Stimulated activated CD8-positive, alpha-beta memory T cell treated with anti-CD3 and anti-CD28 coated beads, Interleukin-2, amount 100 ng/mL, for 48 hours (primary cell): ENCODE results near the gene ARPP21.

Experiments used
- DNase-seq, 2 donors: peaks; one replicate each; pipeline ENCODE4 v3.0.0-alpha.2; 2020; ENCODE audit warnings: low read depth in 2 of 2

Gene ARPP21

GRCh38 chr3:35641920-35642527 is 2.7 kb downstream of the ARPP21 start:
- DNase-seq = no peak

DNA sequence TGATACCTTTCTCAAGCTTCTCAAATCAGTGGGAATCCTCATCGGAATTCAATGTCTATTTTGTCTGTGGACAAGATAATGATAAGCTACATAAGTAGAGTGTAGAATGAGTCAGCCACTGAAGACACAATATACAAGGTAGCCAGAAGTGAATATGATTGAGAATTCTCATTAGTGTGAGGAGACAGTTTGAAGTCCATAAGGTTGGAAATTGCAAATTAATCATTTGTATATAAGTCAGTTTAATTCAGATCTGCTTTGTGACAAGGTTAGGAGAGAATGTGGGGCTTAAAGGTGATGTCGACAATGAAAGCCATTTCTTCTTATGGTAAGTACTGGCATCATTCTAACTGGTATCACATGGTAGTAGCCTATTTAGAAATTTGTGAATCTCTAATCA is 4.2 kb downstream of the ARPP21 start:
- no peak for DNase-seq

DNA sequence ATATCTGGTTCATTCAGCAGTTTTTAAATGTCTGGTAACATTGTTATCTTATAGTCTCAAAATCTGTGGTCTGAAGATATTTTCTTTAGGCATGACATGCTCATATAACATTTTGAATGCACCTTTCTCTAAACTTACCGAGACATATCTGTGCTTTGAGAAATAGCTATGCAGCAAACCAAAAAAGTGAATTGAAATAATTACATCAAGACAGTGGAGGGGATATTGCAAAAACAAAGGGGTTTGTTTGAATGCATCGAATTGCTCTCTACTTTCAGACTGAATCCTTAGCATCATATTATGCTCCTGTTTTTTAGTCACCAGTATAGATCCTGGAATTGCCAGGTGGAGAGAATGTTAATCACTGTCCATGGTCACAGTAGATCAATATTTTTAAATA is 5.1 kb downstream of the ARPP21 start:
- no peak for DNase-seq

- no peak for DNase-seq
These were observed 5.9 kb downstream of the ARPP21 start for GRCh38 chr3:35645189-35645588.

DNA sequence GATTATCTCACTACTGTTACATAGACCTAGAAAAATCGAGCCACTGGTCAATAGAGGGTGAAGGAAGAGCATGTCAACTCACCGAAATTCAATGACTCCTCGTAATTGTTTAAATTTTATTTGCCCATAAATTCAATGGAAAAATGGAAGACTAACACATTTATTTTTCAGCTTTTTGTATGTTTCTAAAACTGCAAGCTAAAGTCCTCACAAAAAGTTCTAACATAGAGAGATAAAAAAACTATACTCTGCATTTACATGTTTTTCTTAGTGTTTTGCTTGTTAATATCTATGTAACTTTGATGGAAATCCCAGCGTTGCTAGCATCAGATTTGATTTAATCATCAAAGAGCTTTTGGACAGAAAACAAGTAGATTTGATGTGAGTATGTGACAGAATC is 6.8 kb downstream of the ARPP21 start:
- DNase-seq = no peak

GRCh38 chr3:35647461-35647860 is 8.1 kb downstream of the ARPP21 start:
- DNase-seq = no peak

- no peak for DNase-seq
These were observed 9.0 kb downstream of the ARPP21 start for GRCh38 chr3:35648347-35648746.

DNA sequence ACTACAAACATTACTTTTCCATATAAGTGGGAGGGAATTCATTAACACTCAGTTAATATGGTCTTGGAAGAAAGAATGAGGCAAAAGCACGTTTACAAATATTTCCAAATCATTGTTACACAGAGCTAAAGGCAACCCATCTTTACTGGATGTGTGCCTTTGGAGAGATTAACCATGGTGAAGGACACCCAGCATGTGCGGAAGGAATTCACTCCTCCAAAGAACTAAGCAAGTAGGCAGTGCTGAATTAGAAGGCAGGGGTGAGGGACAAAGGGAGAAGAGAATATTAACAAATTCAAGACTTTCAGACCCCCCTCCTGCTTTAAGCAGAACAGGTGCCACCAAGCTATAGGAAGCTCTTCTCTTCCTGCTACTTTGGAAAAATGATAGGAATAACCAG is 10.1 kb downstream of the ARPP21 start:
- DNase-seq = no peak

DNA sequence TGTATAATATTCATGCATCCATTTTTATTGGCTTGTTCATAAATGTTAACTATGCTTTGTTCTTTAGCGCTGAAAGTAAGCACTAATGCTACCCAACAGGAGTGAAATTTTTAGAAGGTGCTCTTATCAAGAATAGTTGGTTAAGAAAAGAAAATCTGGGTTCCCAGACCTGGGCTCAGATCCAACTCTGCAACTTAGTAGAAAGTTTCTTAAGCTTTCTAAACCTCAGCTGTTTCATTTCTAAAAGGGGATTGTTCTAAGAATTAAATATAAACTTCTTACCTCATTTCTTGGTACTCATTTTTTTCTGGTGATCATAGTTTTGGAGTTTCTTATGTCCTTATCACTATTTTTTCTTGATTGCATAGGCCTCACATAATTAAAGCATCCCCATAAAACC is 12.1 kb downstream of the ARPP21 start:
- no peak for DNase-seq

DNA sequence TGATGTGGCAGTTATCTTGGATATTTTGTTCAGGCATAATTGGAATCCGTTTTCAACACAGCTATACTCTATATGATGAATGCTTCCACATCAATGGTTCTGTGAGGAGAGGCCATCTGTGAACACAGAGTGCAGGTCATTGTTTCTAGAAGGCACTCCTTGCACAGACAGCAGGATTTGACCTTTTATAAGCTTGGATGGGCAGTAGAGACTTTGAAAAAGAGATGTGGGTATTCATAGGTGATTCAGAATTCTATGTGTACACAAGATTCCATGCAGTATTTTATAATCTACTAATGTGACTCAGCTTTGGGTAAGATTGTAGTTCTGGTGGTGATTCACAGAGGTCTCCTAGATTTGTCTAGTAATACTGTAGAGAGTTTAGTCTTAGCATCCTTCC is 12.5 kb downstream of the ARPP21 start:
- no peak for DNase-seq

DNA sequence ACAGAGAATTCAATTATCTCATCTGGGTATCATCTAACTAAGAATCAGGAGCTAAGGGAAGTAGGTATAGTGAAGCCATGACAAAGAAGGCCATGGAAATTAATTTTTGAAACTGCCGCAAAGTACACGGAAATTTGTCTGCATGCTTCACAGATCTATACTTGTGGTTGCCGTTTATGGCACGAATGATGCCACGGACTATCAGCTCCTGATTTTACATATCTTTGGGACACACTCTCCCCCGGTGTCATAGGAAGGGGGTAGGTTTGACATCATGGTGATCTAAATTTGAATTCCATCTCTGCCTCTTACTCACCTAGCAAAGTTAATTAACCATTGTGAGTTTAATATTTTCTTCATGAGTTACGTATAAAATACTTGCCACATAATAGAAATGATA is 14.0 kb downstream of the ARPP21 start:
- no peak for DNase-seq

DNA sequence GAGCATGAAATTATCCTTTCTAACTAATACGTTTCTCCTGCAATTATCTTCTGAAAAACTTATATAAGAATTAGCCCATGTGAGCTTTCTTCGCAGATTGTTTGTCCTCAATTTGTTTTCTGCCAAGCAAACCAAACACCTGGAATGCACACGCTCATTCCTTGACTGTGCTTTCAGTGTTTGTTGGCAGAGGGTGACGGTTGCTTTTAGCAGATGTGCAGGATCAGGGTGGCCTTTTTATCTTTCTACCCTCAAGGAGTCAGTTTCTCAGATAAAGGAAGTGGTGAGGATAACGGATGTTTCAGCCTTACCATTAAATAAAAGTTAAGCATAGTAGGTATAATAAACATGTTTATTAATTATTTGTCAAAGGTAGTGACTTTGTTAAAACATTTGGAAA is 15.2 kb downstream of the ARPP21 start:
- DNase-seq = no peak

GRCh38 chr3:35658686-35659085 is 19.4 kb downstream of the ARPP21 start:
- no peak for DNase-seq

GRCh38 chr3:35659768-35660167 is 20.4 kb downstream of the ARPP21 start:
- no peak for DNase-seq

- DNase-seq = no peak
These were observed 24.1 kb downstream of the ARPP21 start for GRCh38 chr3:35663471-35663870.

DNA sequence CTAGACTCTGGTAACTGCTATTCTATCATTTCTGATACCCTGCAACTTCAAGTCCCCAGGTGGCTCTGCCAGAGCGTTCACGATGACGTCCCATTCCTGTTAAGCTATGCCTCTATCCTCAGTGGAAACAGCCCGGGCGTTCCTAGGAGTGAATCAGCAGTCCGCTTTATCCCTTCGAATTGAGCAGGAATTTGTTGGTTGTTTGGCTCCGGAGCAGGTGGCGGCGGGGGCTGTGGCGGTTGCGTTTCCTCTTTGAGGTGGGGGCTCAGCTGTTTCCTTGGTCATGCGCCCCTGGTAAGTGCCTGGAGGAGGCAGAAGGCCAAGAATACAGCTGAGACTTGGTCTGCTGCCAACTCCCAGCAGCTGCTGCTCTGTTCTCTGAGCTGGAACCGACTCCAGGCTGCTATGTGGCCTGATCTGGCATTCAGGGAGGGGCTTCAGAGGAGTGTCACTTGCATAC is 25.2 kb downstream of the ARPP21 start:
- DNase-seq = no peak

DNA sequence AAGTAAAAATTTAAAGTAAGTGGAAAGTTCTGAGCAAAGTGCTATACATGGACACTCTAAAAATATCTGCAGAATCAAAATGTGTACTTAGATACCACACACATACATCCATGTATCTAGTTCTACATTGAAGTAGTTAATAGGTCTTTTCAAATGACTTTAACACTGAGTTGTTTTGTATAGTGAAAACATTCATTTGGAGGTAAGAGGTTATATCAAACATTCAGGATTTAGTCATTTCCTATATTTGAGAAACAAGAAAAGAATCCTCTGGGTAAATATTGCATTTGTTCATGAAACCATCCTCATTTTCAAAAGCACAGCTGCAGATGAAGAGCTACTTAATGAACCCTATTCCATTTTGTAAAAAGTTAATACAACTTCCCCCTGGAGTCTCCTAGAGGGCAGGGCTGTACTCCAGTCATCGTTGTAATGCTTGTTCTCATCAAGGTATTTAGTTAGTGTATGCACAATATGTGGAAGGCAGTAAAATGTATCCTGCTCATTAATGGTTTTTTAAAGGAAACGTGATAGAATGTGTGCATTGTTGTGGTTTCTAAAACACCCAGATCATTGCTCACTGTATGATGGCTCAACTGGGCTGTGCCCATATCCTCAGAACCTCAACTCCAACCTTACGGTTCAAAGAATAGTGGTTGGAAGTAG is 26.2 kb downstream of the ARPP21 start:
- DNase-seq = no peak

DNA sequence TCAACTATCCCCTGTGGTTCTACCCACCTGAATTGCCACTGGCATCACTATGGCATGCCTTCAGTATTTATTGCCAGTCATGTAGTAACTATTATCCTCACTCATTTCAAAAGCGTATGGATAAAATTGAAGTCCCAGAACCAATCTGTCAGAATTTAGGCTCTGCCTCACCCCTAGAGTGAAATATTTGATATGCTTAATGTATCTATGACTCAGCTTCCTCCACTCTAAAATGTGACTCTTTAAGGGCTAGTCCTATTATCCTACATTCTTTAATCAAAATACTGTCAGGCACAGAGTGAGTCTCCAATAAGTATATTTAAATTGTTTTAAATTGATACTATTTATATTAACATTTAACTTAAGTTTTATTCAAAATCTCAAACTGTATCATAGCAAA is 27.6 kb downstream of the ARPP21 start:
- DNase-seq = no peak

DNA sequence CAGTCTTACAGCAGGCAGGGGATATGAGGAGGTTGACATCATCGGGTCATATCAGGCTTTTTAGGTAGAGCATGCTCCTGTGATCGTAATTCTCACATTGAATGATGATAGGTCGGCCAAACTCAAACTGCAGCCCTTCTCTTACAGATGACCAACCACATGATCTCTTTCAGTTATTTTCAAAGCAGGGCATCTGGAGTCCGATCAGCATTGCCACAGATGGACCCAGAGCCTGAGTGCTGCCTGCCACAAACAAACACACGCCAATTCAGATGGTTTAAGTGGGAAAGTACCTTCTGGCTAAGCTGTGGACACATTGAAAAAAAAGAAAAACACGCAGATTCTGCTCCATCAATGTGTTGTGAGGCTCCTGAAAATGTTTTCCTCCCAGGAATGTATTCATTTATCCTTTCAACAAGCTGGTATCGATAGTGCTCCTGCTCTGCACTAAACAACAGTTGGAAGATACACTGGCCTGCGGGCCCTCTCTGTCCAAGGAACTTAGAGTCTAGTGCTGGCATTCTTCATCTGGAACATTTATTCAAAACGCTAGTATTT is 31.2 kb downstream of the ARPP21 start:
- no peak for DNase-seq

- no peak for DNase-seq
These were observed 32.2 kb downstream of the ARPP21 start for GRCh38 chr3:35671483-35671882.

DNA sequence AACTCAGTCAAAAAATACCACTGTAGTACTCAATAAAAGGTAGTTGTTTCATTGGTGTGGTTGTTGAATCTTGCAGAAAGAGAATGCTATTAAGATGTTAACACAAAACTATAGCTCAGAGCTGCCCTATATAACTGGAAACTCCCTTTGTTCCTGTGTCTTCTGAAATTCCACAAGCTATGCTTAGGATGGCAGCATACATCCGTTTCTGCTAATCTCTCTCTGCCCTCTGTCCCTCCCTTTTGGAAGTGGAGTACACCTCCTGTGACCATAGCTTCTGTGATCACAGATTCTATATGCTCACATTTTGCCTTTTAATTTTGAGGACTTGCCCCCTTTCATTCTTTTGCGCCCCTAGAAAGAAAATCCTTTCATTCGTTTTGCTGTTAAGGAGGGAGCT is 33.7 kb downstream of the ARPP21 start:
- no peak for DNase-seq

DNA sequence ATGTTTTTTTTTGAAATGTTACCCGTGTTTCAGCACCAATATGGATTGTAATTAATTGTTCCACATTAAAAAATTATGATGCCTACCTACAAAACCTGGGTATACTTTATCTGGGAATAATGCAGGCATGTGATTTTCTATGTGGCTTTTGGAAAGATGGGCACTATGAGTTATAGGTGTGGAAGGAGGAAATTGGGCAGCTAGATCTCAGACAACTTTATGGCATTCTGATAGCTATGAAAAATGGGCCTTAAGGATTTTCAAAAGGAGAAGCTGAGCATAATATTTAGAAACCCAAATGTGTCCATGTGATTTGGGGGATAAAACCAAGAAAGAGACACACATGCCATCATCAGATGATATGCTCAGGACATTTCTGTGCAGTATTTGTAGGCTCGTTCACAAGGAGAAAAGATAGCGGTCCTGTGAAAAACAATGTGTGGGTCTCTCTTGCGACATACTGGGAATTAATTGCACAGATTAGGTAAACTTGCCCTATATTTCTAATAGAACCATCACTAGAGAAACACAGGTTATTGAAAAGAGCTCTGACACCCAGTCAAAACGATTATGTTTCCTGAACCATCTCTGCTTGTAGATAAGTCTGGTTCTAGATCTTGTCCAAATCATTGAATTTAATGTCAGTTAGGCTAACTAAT is 35.3 kb downstream of the ARPP21 start:
- DNase-seq = no peak

DNA sequence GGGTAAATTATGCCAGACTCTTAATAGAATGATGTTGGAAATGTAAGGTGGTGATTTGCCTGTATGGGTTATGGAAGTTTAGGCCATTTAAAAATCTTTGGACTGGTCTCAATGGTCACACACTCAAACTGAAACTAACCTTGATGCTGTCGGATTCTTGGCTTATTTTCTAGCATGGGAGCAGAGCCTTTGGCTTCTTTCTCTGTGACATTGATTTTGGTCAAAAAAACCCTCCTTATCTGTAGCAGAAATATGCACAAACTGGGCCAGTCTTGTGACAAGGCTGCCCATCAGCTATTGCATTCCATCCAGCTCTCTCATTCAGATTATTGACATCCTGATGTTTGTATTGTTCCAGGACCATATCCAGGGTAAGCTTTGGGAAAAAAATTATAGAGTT is 35.9 kb downstream of the ARPP21 start:
- no peak for DNase-seq
